HepG2 (cell line): ENCODE measurements around the gene PIEZO2. TPM values are rescaled to one million over a fixed set of nuclear protein-coding genes. Genes with fewer than 3 reads are reported as not detected.

Experiments
- ATAC-seq: fragments of 200-7000 bp; cut with Tn5 transposase; 3 replicates; pipeline ENCODE4 v1.9.1; 2020; ENCODE audit warnings: mild to moderate bottlenecking, moderate library complexity
- BruUV-seq: library from RNA; stranded (reverse); fragments of 400-500 nt; replicated peaks from 2 replicates; lab custom pipeline; 2021; lab: Mats Ljungman, UMichigan
- CTCF ChIA-PET: fragments of 300-600 bp; formaldehyde crosslinking; extraction: SDS; loops from one replicate; lab custom pipeline; 2021; ENCODE audit warnings: low total read pairs, inconsistent platforms, low intra/inter-chr PET ratio; lab: Yijun Ruan, JAX
- POLR2A ChIA-PET: fragments of 350-600 bp; sonication (Branson Sonifier 250); formaldehyde crosslinking; loops from one replicate; lab custom pipeline; 2020; ENCODE audit warnings: antibody characterized with exemption, inconsistent platforms; lab: Yijun Ruan, JAX
- DNase-seq: peaks from one replicate; pipeline ENCODE4 v3.0.0-alpha.2; 2015; ENCODE audit warnings: low spot score
- FAIRE-seq: peaks from 3 replicates; lab custom pipeline; 2011; peaks lifted over from hg19 to GRCh38; lab: Jason Lieb, UNC
- H2AFZ ChIP-seq: one replicate; pipeline ENCODE4 v1.6.1; 2011; ENCODE audit warnings: low read length, inconsistent platforms
- H3K27ac ChIP-seq: fragments of 300-600 bp; 3 replicates; pipeline ENCODE4 v1.8.0; 2011; ENCODE audit warnings: mixed run types, mild to moderate bottlenecking, mixed read lengths, low read length, inconsistent platforms; ENCODE audit not compliant: insufficient read depth; ENCODE audit errors: extremely low read length
- H3K27me3 ChIP-seq, 2 experiments: fragments of 200-600 bp in 1 of 2; 2 replicates in 1 of 2; 3 replicates in 1 of 2; pipeline versions ENCODE4 v1.6.0 to v1.8.0; 2011; ENCODE audit warnings: low read length in 2 of 2, mild to moderate bottlenecking in 2 of 2, moderate library complexity in 2 of 2, inconsistent platforms in 1 of 2; ENCODE audit not compliant: insufficient read depth in 2 of 2, control insufficient read depth in 1 of 2
- H3K36me3 ChIP-seq, 2 experiments: fragments of 200-600 bp in 1 of 2; replicated peaks in 1 of 2; 2 replicates in 1 of 2; 3 replicates in 1 of 2; pipeline versions ENCODE4 v1.5.1 to v1.8.0; 2011; ENCODE audit warnings: low read length in 2 of 2, inconsistent platforms in 1 of 2; ENCODE audit not compliant: insufficient read depth in 2 of 2, control insufficient read depth in 1 of 2
- H3K4me1 ChIP-seq: 2 replicates; pipeline ENCODE4 v1.5.1; 2012; ENCODE audit warnings: low read length, inconsistent platforms; ENCODE audit not compliant: insufficient read depth
- H3K4me2 ChIP-seq: 2 replicates; pipeline ENCODE4 v1.6.0; 2011; ENCODE audit warnings: low read depth, low read length, inconsistent platforms
- H3K4me3 ChIP-seq, 3 experiments: fragments of 200-600 bp in 1 of 3; sonication (generic), shearing (Covaris generic) in 1 of 3; replicated peaks in 1 of 3; 2 replicates each; pipeline ENCODE4 v1.5.1; 2011 to 2016; ENCODE audit warnings: low read length in 3 of 3, inconsistent platforms in 2 of 3, low read depth in 2 of 3, mild to moderate bottlenecking in 2 of 3, control low read depth in 1 of 3, mixed read lengths in 1 of 3; ENCODE audit not compliant: insufficient read depth in 1 of 3
- H3K79me2 ChIP-seq: one replicate; pipeline ENCODE4 v1.6.1; 2011; ENCODE audit warnings: low read length, inconsistent platforms; ENCODE audit not compliant: insufficient read depth
- H3K9ac ChIP-seq: 2 replicates; pipeline ENCODE4 v1.6.0; 2011; ENCODE audit warnings: mild to moderate bottlenecking, low read depth, low read length, inconsistent platforms; ENCODE audit not compliant: insufficient read depth
- H3K9me3 ChIP-seq: 2 replicates; pipeline ENCODE4 v1.5.1; 2012; ENCODE audit warnings: mild to moderate bottlenecking, low read length
- H4K20me1 ChIP-seq: 2 replicates; pipeline ENCODE4 v1.6.0; 2011; ENCODE audit warnings: inconsistent platforms, mild to moderate bottlenecking, low read length, moderate library complexity; ENCODE audit not compliant: insufficient read depth
- ELF3 ChIP-seq: IDR thresholded peaks from 2 replicates; pipeline ENCODE4 v1.6.1; 2016; ENCODE audit warnings: missing genetic modification reagents, missing compliant biosample characterization
- FOXC1 ChIP-seq: sonication (generic); formaldehyde crosslinking; IDR thresholded peaks from 2 replicates; pipeline ENCODE4 v1.8.0; 2022; ENCODE audit warnings: mild to moderate bottlenecking, missing genetic modification reagents, borderline replicate concordance
- MTA3 ChIP-seq: sonication (generic); formaldehyde crosslinking; IDR thresholded peaks from 2 replicates; pipeline ENCODE4 v1.4.0; 2020; ENCODE audit warnings: missing genetic modification reagents
- RARG ChIP-seq: sonication (generic); formaldehyde crosslinking; IDR thresholded peaks from 2 replicates; pipeline ENCODE4 v1.4.0; 2020; ENCODE audit warnings: low read depth, mild to moderate bottlenecking, missing genetic modification reagents
- SNAPC5 ChIP-seq: sonication (generic); formaldehyde crosslinking; IDR thresholded peaks from 2 replicates; pipeline ENCODE4 v1.8.1; 2023; ENCODE audit warnings: mild to moderate bottlenecking, missing genetic modification reagents, borderline replicate concordance
- TARDBP ChIP-seq: sonication (generic); formaldehyde crosslinking; IDR thresholded peaks from 2 replicates; pipeline ENCODE4 v1.8.0; 2022; ENCODE audit warnings: mild to moderate bottlenecking, missing genetic modification reagents
- ZBTB46 ChIP-seq: sonication (generic); formaldehyde crosslinking; IDR thresholded peaks from 2 replicates; pipeline ENCODE4 v1.4.0; 2020; ENCODE audit warnings: mild to moderate bottlenecking, missing genetic modification reagents, borderline replicate concordance
- ZNF225 ChIP-seq: sonication (generic); formaldehyde crosslinking; IDR thresholded peaks from 2 replicates; pipeline ENCODE4 v1.4.0; 2020; ENCODE audit warnings: mild to moderate bottlenecking, missing genetic modification reagents
- ZNF570 ChIP-seq: sonication (generic); formaldehyde crosslinking; IDR thresholded peaks from 2 replicates; pipeline ENCODE4 v1.4.0; 2020; ENCODE audit warnings: mild to moderate bottlenecking, missing genetic modification reagents, borderline replicate concordance
- ZNF598 ChIP-seq: sonication (generic); formaldehyde crosslinking; IDR thresholded peaks from 2 replicates; pipeline ENCODE4 v1.5.1; 2020; ENCODE audit warnings: mild to moderate bottlenecking, missing genetic modification reagents, borderline replicate concordance
- ZNF766 ChIP-seq: sonication (generic); formaldehyde crosslinking; IDR thresholded peaks from 2 replicates; pipeline ENCODE4 v1.5.0; 2020; ENCODE audit warnings: missing genetic modification reagents, borderline replicate concordance
- ZSCAN5A ChIP-seq: sonication (generic); formaldehyde crosslinking; IDR thresholded peaks from 2 replicates; pipeline ENCODE4 v1.8.0; 2022; ENCODE audit warnings: mild to moderate bottlenecking, missing genetic modification reagents, borderline replicate concordance
- WGBS: methylation state at CpG from one replicate; pipeline ENCODE4 v1.1.6; 2017; ENCODE audit warnings: low lambda C conversion rate; 5-methylcytosine and 5-hydroxymethylcytosine counted together
- in situ Hi-C: cut with HindIII; loops from 2 replicates; pipeline ENCODE4 v1.10.0; 2017; ENCODE audit warnings: low pct_unique_long_range_greater_than_20kb; ENCODE audit not compliant: extremely low pct_ligation_motif_present
- intact Hi-C: fragments of 100-400 bp; cut with micrococcal nuclease; formaldehyde crosslinking; loops from one replicate; pipeline ENCODE4 v1.10.0; 2022; ENCODE audit not compliant: unreplicated experiment
- polyA plus RNA-seq, 8 experiments: library from polyadenylated mRNA; depleted of rRNA in 3 of 8; stranded (reverse) in 7 of 8; unstranded in 1 of 8; fragments of >200 nt; fragmentation: Illumina TruSeq in 4 of 8; extraction: Trizol in 4 of 8; gene quantifications; 2 replicates each; pipeline versions ENCODE4 v1.2.1 to v1.2.3, GENCODE V29; 2011 to 2016; ENCODE audit warnings: low read depth in 4 of 8, missing spikeins in 1 of 8, mixed read lengths in 1 of 8; ENCODE audit not compliant: insufficient read depth in 1 of 8
- total RNA-seq, 5 experiments: library from RNA; depleted of rRNA; stranded (reverse); fragments of >200 nt; fragmentation: Illumina TruSeq; extraction: Trizol; gene quantifications; 2 replicates each; pipeline ENCODE4 v1.2.3, GENCODE V29; 2016; ENCODE audit warnings: low read depth in 1 of 5

The PIEZO2 gene
- total and polyA plus RNA-seq, 2 of the 13 experiments (the other 11 are each of a cell fraction or from before 2014, with no cell fraction given) = 15.2 to 27.2 TPM

GRCh38 chr18:10785798-10786197 lies 363.6 kb downstream of the PIEZO2 start:
- H3K36me3 ChIP-seq = no peaks in the 10 kb centered on the region
- POLR2A ChIA-PET = no interaction called here
- WGBS = 50% methylated on average over 3 of the region's 3 CpGs
- TF ChIP-seq FOXC1 (CRISPR knock-in tag) (no peak), SNAPC5 (CRISPR knock-in tag) (no peak), ZNF225 (CRISPR knock-in tag) (no peak), ZNF598 (CRISPR knock-in tag) (no peak), ELF3 (CRISPR knock-in tag) (no peak), RARG (CRISPR knock-in tag) (no peak), MTA3 (no peak), ZNF766 (CRISPR knock-in tag) (no peak), ZSCAN5A (CRISPR knock-in tag) (no peak), TARDBP (CRISPR knock-in tag) (no peak), ZBTB46 (CRISPR knock-in tag) (no peak), ZNF570 (no peak)
- TF ChIP-seq, all 625 proteins: peak for 0
- intact Hi-C loops = loop anchor here (2.0 kb wide), 1 partner anchor 727 kb away; no protein-coding TSS in a partner anchor
- no peak for DNase-seq
- Histone ChIP-seq H3K4me3 (no peak overlapping the region), H3K9ac (no peak overlapping the region), H3K4me1 (no peaks in the 10 kb centered on the region), H4K20me1 (no peaks in the 10 kb centered on the region), H3K4me2 (no peak overlapping the region), H3K9me3 (no peaks in the 10 kb centered on the region), H2AFZ (no peak overlapping the region), H3K27me3 (no peaks in the 10 kb centered on the region), H3K27ac (no peak overlapping the region), H3K79me2 (no peaks in the 10 kb centered on the region)
- in situ Hi-C loops = loop anchor here (10.0 to 25.0 kb wide), 2 partner anchors 369 to 752 kb away; no protein-coding TSS in a partner anchor
- CTCF ChIA-PET = no interaction called here
- no TSS peak for BruUV-seq
- ATAC-seq = no peak
- no peak for FAIRE-seq
